ENCODE measurements around the gene RREB1. TPM values are rescaled to one million over a fixed set of nuclear protein-coding genes. Genes with fewer than 3 reads are reported as not detected.

RREB1 gene
- total and polyA plus RNA-seq, 2 experiments from 2014 or later: 8.5 to 25.5 TPM

- DNase-seq (ENCODE audit: low spot score): no peak
- Histone ChIP-seq H4K20me1 (replicated peaks; ENCODE audit: insufficient read depth) (no peaks in the 10 kb centered on the region), H3K4me3 (no peak overlapping the region), H3K79me2 (replicated peaks; ENCODE audit: insufficient read depth) (no peaks in the 10 kb centered on the region), H3K9me2 (ENCODE audit: insufficient read depth) (no peaks in the 10 kb centered on the region), H3F3A (replicated peaks; ENCODE audit: low read depth) (no peaks in the 10 kb centered on the region), H3K4me2 (no peak overlapping the region), H3K36me3 (ENCODE audit: insufficient read depth) (no peaks in the 10 kb centered on the region), H3K4me1 (ENCODE audit: insufficient read depth) (no peaks in the 10 kb centered on the region), H3K27me3 (ENCODE audit: insufficient read depth) (no peaks in the 10 kb centered on the region), H2AFZ (no peak overlapping the region), H3K27ac (ENCODE audit: low read depth) (no peak overlapping the region)
- Mint-ChIP-seq H3K36me3 (ENCODE audit: low read depth) (no peaks in the 10 kb centered on the region), H3K9me3 (no peaks in the 10 kb centered on the region), H3K27me3 (ENCODE audit: insufficient read depth, low read depth, poor library complexity) (no peaks in the 10 kb centered on the region), H3K4me1 (no peaks in the 10 kb centered on the region; the same call in 2 of the 3 replicates), H3K4me3 (no peak overlapping the region), H3K27ac (no peak overlapping the region)
- ATAC-seq: no peak
- TF ChIP-seq EZH2phosphoT487 (IDR thresholded peaks at IDR 0.05; ENCODE audit: unreplicated experiment): no peak
- no peak for TF ChIP-seq NANOG (IDR thresholded peaks at IDR 0.05; ENCODE audit: borderline replicate concordance)
- no peak for TF ChIP-seq JUNB (IDR thresholded peaks at IDR 0.05; ENCODE audit: unreplicated experiment)
- no peak for TF ChIP-seq ZNF331 (CRISPR knock-in tag; IDR thresholded peaks at IDR 0.05; ENCODE audit: low read depth)
- no peak for TF ChIP-seq ZNF114 (CRISPR knock-in tag; IDR thresholded peaks at IDR 0.05)
- TF ChIP-seq ETS1 (IDR thresholded peaks at IDR 0.05): no peak
- no peak for TF ChIP-seq CREB1 (CRISPR knock-in tag; IDR thresholded peaks at IDR 0.05; ENCODE audit: low read depth)
- TF ChIP-seq, protein P1, sequence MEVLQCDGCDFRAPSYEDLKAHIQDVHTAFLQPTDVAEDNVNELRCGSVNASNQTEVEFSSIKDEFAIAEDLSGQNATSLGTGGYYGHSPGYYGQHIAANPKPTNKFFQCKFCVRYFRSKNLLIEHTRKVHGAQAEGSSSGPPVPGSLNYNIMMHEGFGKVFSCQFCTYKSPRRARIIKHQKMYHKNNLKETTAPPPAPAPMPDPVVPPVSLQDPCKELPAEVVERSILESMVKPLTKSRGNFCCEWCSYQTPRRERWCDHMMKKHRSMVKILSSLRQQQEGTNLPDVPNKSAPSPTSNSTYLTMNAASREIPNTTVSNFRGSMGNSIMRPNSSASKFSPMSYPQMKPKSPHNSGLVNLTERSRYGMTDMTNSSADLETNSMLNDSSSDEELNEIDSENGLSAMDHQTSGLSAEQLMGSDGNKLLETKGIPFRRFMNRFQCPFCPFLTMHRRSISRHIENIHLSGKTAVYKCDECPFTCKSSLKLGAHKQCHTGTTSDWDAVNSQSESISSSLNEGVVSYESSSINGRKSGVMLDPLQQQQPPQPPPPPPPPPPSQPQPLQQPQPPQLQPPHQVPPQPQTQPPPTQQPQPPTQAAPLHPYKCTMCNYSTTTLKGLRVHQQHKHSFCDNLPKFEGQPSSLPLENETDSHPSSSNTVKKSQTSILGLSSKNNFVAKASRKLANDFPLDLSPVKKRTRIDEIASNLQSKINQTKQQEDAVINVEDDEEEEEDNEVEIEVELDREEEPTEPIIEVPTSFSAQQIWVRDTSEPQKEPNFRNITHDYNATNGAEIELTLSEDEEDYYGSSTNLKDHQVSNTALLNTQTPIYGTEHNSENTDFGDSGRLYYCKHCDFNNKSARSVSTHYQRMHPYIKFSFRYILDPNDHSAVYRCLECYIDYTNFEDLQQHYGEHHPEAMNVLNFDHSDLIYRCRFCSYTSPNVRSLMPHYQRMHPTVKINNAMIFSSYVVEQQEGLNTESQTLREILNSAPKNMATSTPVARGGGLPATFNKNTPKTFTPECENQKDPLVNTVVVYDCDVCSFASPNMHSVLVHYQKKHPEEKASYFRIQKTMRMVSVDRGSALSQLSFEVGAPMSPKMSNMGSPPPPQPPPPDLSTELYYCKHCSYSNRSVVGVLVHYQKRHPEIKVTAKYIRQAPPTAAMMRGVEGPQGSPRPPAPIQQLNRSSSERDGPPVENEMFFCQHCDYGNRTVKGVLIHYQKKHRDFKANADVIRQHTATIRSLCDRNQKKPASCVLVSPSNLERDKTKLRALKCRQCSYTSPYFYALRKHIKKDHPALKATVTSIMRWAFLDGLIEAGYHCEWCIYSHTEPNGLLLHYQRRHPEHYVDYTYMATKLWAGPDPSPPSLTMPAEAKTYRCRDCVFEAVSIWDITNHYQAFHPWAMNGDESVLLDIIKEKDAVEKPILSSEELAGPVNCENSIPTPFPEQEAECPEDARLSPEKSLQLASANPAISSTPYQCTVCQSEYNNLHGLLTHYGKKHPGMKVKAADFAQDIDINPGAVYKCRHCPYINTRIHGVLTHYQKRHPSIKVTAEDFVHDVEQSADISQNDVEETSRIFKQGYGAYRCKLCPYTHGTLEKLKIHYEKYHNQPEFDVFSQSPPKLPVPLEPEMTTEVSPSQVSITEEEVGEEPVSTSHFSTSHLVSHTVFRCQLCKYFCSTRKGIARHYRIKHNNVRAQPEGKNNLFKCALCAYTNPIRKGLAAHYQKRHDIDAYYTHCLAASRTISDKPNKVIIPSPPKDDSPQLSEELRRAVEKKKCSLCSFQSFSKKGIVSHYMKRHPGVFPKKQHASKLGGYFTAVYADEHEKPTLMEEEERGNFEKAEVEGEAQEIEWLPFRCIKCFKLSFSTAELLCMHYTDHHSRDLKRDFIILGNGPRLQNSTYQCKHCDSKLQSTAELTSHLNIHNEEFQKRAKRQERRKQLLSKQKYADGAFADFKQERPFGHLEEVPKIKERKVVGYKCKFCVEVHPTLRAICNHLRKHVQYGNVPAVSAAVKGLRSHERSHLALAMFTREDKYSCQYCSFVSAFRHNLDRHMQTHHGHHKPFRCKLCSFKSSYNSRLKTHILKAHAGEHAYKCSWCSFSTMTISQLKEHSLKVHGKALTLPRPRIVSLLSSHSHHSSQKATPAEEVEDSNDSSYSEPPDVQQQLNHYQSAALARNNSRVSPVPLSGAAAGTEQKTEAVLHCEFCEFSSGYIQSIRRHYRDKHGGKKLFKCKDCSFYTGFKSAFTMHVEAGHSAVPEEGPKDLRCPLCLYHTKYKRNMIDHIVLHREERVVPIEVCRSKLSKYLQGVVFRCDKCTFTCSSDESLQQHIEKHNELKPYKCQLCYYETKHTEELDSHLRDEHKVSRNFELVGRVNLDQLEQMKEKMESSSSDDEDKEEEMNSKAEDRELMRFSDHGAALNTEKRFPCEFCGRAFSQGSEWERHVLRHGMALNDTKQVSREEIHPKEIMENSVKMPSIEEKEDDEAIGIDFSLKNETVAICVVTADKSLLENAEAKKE (CRISPR knock-in tag; IDR thresholded peaks at IDR 0.05): no peak
- TF ChIP-seq STAT1 (IDR thresholded peaks at IDR 0.05; ENCODE audit: unreplicated experiment): no peak
- TF ChIP-seq CTCF (conservative IDR thresholded peaks at IDR 0.05; ENCODE audit: low read depth in 2 of 2): no peak
- TF ChIP-seq, protein P2, sequence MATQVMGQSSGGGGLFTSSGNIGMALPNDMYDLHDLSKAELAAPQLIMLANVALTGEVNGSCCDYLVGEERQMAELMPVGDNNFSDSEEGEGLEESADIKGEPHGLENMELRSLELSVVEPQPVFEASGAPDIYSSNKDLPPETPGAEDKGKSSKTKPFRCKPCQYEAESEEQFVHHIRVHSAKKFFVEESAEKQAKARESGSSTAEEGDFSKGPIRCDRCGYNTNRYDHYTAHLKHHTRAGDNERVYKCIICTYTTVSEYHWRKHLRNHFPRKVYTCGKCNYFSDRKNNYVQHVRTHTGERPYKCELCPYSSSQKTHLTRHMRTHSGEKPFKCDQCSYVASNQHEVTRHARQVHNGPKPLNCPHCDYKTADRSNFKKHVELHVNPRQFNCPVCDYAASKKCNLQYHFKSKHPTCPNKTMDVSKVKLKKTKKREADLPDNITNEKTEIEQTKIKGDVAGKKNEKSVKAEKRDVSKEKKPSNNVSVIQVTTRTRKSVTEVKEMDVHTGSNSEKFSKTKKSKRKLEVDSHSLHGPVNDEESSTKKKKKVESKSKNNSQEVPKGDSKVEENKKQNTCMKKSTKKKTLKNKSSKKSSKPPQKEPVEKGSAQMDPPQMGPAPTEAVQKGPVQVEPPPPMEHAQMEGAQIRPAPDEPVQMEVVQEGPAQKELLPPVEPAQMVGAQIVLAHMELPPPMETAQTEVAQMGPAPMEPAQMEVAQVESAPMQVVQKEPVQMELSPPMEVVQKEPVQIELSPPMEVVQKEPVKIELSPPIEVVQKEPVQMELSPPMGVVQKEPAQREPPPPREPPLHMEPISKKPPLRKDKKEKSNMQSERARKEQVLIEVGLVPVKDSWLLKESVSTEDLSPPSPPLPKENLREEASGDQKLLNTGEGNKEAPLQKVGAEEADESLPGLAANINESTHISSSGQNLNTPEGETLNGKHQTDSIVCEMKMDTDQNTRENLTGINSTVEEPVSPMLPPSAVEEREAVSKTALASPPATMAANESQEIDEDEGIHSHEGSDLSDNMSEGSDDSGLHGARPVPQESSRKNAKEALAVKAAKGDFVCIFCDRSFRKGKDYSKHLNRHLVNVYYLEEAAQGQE (IDR thresholded peaks at IDR 0.05; ENCODE audit: unreplicated experiment): no peak
- no peak for TF ChIP-seq POLR2AphosphoS5 (IDR thresholded peaks at IDR 0.05; ENCODE audit: low read depth)
- TF ChIP-seq EZH2 (IDR thresholded peaks at IDR 0.05; ENCODE audit: low read depth, unreplicated experiment): no peak
Observed at GRCh38 chr6:7078856-7079255, 28.9 kb upstream of the RREB1 start.

Data from GM23338 (cell line).